ENCODE data around the gene RSU1.

The RSU1 gene

GRCh38 chr10:16649757-16650156 is 167.5 kb downstream of the RSU1 start:
- WGBS (ENCODE audit: insufficient coverage) = no CpG with 5 or more reads among the region's 2 CpGs
- Histone ChIP-seq H3K9me3 (ENCODE audit: control extremely low read depth in 1 of 5, control insufficient read depth in 4 of 5, insufficient read depth in 2 of 5, low read depth in 1 of 5, low read length in 4 of 5) (no peaks in the 10 kb centered on the region), H3K27me3 (replicated peaks in 2 of 5; ENCODE audit: control insufficient read depth in 4 of 5, insufficient read depth in 5 of 5, low read length in 4 of 5) (no peaks in the 10 kb centered on the region), H3K4me3 (ENCODE audit: control insufficient read depth in 1 of 7, extremely low read depth in 1 of 7, insufficient read depth in 4 of 7, low read depth in 2 of 7, low read length in 6 of 7) (no peak overlapping the region), H3K36me3 (ENCODE audit: control insufficient read depth in 4 of 4, insufficient read depth in 4 of 4, low read length in 3 of 4) (no peaks in the 10 kb centered on the region), H3K27ac (ENCODE audit: insufficient read depth in 1 of 2, low read depth in 1 of 2, low read length in 2 of 2, poor library complexity in 1 of 2, severe bottlenecking in 2 of 2) (no peak overlapping the region), H3K4me1 (ENCODE audit: control extremely low read depth in 1 of 4, control insufficient read depth in 4 of 4, insufficient read depth in 4 of 4, low read length in 3 of 4) (peaks cover 0 to 5% (median 3%) of the 10 kb centered on the region in 4 experiments)
- no peak for DNase-seq
- ChIA-PET CTCF (no interaction called here), POLR2A (no interaction called here)

GRCh38 chr10:16648366-16648765 is 168.9 kb downstream of the RSU1 start:
- Histone ChIP-seq H3K4me3 (ENCODE audit: control insufficient read depth in 1 of 7, extremely low read depth in 1 of 7, insufficient read depth in 4 of 7, low read depth in 2 of 7, low read length in 6 of 7) (no peak overlapping the region), H3K36me3 (ENCODE audit: control insufficient read depth in 4 of 4, insufficient read depth in 4 of 4, low read length in 3 of 4) (no peaks in the 10 kb centered on the region), H3K27me3 (replicated peaks in 2 of 5; ENCODE audit: control insufficient read depth in 4 of 5, insufficient read depth in 5 of 5, low read length in 4 of 5) (no peaks in the 10 kb centered on the region), H3K27ac (ENCODE audit: insufficient read depth in 1 of 2, low read depth in 1 of 2, low read length in 2 of 2, poor library complexity in 1 of 2, severe bottlenecking in 2 of 2) (no peak overlapping the region), H3K9me3 (ENCODE audit: control extremely low read depth in 1 of 5, control insufficient read depth in 4 of 5, insufficient read depth in 2 of 5, low read depth in 1 of 5, low read length in 4 of 5) (no peaks in the 10 kb centered on the region), H3K4me1 (ENCODE audit: control extremely low read depth in 1 of 4, control insufficient read depth in 4 of 4, insufficient read depth in 4 of 4, low read length in 3 of 4) (peaks cover 0 to 5% (median 3%) of the 10 kb centered on the region in 4 experiments)
- ChIA-PET CTCF (no interaction called here), POLR2A (interaction anchor here (0.6 kb wide), 1 partner anchor 44 kb away, joined by 3 read pairs; no protein-coding TSS in a partner anchor)
- no peak for DNase-seq
- no CpG with 5 or more reads among the region's 2 CpGs for WGBS (ENCODE audit: insufficient coverage)

DNA sequence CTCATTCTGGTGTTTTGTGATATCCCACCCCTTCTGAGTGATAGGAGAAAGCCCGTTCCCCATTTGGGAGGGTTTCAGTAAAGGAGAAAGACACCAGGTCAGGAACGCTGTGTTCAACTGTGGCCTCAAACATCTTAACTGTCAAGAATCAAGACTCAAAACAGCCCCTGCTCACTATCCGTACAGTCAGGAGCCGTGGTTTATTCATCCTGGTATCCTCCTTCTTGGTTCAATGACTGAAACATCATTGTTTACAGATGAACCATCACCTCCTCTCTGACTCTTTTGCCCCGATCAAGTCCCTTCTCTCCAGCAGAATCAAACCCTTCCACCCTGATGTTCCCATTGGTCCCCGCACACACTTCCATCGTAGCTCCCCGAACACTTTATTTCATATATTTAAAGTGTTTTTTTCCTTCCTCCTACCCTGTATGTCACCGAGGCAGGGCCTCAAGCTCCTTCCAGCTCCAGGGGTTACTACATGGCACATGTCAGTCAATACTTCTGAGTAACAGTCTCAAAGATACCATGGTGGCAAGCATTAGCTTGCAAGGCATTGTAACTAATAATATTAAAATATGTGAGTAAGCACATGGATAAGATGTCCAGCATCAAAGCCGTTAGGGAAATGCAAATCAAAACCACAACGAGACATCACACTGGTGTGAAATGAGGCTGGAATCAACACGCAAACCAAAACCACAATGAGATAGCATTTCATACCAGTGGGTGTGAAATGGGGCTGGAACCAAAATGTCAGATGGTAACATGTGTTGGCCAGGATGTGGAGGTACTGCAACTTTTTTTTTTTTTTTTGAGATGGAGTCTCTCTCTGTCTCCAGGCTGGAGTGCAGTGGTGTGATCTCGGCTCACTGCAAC is 170.8 kb downstream of the RSU1 start:
- H3K4me3 ChIP-seq (ENCODE audit: control insufficient read depth in 1 of 7, extremely low read depth in 1 of 7, insufficient read depth in 4 of 7, low read depth in 2 of 7, low read length in 6 of 7) = no peak overlapping the region
- peak; percentile 23 to 68 (median 63) for DNase-seq
- ChIA-PET CTCF (no interaction called here), POLR2A (no interaction called here)
- H3K9me3 ChIP-seq (ENCODE audit: control extremely low read depth in 1 of 5, control insufficient read depth in 4 of 5, insufficient read depth in 2 of 5, low read depth in 1 of 5, low read length in 4 of 5) = no peaks in the 10 kb centered on the region
- no peak overlapping the region for H3K27ac ChIP-seq (ENCODE audit: insufficient read depth in 1 of 2, low read depth in 1 of 2, low read length in 2 of 2, poor library complexity in 1 of 2, severe bottlenecking in 2 of 2)
- H3K36me3 ChIP-seq (ENCODE audit: control insufficient read depth in 4 of 4, insufficient read depth in 4 of 4, low read length in 3 of 4) = no peaks in the 10 kb centered on the region
- H3K4me1 ChIP-seq (ENCODE audit: control extremely low read depth in 1 of 4, control insufficient read depth in 4 of 4, insufficient read depth in 4 of 4, low read length in 3 of 4) = peaks cover 0 to 5% (median 3%) of the 10 kb centered on the region in 4 experiments
- no peaks in the 10 kb centered on the region for H3K27me3 ChIP-seq (replicated peaks in 2 of 5; ENCODE audit: control insufficient read depth in 4 of 5, insufficient read depth in 5 of 5, low read length in 4 of 5)
- 73% methylated on average over 10 of the region's 13 CpGs for WGBS (ENCODE audit: insufficient coverage)

DNA sequence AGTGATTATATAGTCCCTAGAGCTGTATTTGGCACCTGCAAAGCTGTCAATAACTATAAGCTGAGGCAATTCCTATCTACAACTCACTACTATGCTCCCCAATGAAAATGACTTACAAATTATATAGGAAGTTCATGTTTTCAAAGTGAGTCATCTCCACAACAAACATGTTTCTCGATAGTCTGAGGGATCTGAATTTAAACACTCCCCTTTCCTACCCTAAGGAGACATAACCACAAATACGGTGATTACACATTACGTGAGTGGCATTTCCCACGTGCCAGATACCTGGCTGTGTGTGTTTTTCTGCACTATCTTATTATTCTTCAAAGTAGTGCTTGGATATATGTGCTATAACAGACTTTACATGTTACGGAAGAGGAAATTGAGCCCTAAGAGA is 173.1 kb downstream of the RSU1 start:
- Histone ChIP-seq H3K27me3 (replicated peaks in 2 of 5; ENCODE audit: control insufficient read depth in 4 of 5, insufficient read depth in 5 of 5, low read length in 4 of 5) (no peaks in the 10 kb centered on the region), H3K27ac (ENCODE audit: insufficient read depth in 1 of 2, low read depth in 1 of 2, low read length in 2 of 2, poor library complexity in 1 of 2, severe bottlenecking in 2 of 2) (no peak overlapping the region), H3K4me1 (ENCODE audit: control extremely low read depth in 1 of 4, control insufficient read depth in 4 of 4, insufficient read depth in 4 of 4, low read length in 3 of 4) (peaks cover 0 to 5% (median 3%) of the 10 kb centered on the region in 4 experiments), H3K4me3 (ENCODE audit: control insufficient read depth in 1 of 7, extremely low read depth in 1 of 7, insufficient read depth in 4 of 7, low read depth in 2 of 7, low read length in 6 of 7) (no peak overlapping the region), H3K36me3 (ENCODE audit: control insufficient read depth in 4 of 4, insufficient read depth in 4 of 4, low read length in 3 of 4) (no peaks in the 10 kb centered on the region), H3K9me3 (ENCODE audit: control extremely low read depth in 1 of 5, control insufficient read depth in 4 of 5, insufficient read depth in 2 of 5, low read depth in 1 of 5, low read length in 4 of 5) (no peaks in the 10 kb centered on the region)
- WGBS (ENCODE audit: insufficient coverage) = 97% methylated on average over 3 of the region's 5 CpGs
- ChIA-PET POLR2A (no interaction called here), CTCF (no interaction called here)
- peak in 1 of 3 donors; percentile 1 for DNase-seq

GRCh38 chr10:16643502-16643901 is 173.7 kb downstream of the RSU1 start:
- POLR2A ChIA-PET = no interaction called here

DNA sequence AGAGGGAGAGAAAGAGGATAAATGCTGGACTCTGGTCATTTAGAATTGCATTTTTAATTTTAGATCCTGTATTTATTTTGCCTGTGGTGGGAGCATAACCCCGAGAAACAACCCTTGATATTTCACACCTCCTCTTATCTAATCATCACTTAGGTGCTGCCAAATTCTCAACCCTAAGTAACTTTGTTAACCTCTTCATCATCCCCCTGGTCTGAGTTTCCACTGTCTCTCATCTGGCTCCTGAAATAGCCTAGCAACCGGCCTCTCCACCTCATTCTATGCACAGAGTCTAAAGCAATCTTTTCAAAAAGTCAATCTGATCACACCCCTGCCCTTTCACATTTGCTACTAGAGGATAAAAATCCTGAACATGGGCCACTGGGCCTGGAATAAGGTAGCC is 177.1 kb downstream of the RSU1 start:
- Histone ChIP-seq H3K4me1 (ENCODE audit: control extremely low read depth in 1 of 4, control insufficient read depth in 4 of 4, insufficient read depth in 4 of 4, low read length in 3 of 4) (no peaks in the 10 kb centered on the region), H3K4me3 (ENCODE audit: control insufficient read depth in 1 of 7, extremely low read depth in 1 of 7, insufficient read depth in 4 of 7, low read depth in 2 of 7, low read length in 6 of 7) (no peak overlapping the region), H3K9me3 (ENCODE audit: control extremely low read depth in 1 of 5, control insufficient read depth in 4 of 5, insufficient read depth in 2 of 5, low read depth in 1 of 5, low read length in 4 of 5) (no peaks in the 10 kb centered on the region), H3K27me3 (replicated peaks in 2 of 5; ENCODE audit: control insufficient read depth in 4 of 5, insufficient read depth in 5 of 5, low read length in 4 of 5) (no peaks in the 10 kb centered on the region), H3K27ac (ENCODE audit: insufficient read depth in 1 of 2, low read depth in 1 of 2, low read length in 2 of 2, poor library complexity in 1 of 2, severe bottlenecking in 2 of 2) (no peak overlapping the region), H3K36me3 (ENCODE audit: control insufficient read depth in 4 of 4, insufficient read depth in 4 of 4, low read length in 3 of 4) (no peaks in the 10 kb centered on the region)
- 94% methylated on average over 2 of the region's 2 CpGs for WGBS (ENCODE audit: insufficient coverage)
- DNase-seq = no peak
- POLR2A ChIA-PET = no interaction called here
- CTCF ChIA-PET = no interaction called here

More at GRCh38 chr10:16643502-16643901, 173.7 kb downstream of the RSU1 start:
- H3K27ac ChIP-seq (ENCODE audit: insufficient read depth in 1 of 2, low read depth in 1 of 2, low read length in 2 of 2, poor library complexity in 1 of 2, severe bottlenecking in 2 of 2) = no peak overlapping the region
- H3K36me3 ChIP-seq (ENCODE audit: control insufficient read depth in 4 of 4, insufficient read depth in 4 of 4, low read length in 3 of 4) = no peaks in the 10 kb centered on the region
- no peak overlapping the region for H3K4me3 ChIP-seq (ENCODE audit: control insufficient read depth in 1 of 7, extremely low read depth in 1 of 7, insufficient read depth in 4 of 7, low read depth in 2 of 7, low read length in 6 of 7)
- H3K9me3 ChIP-seq (ENCODE audit: control extremely low read depth in 1 of 5, control insufficient read depth in 4 of 5, insufficient read depth in 2 of 5, low read depth in 1 of 5, low read length in 4 of 5) = no peaks in the 10 kb centered on the region
- no peak for DNase-seq
- 75% methylated on average over 1 of the region's 3 CpGs for WGBS (ENCODE audit: insufficient coverage)
- no peaks in the 10 kb centered on the region for H3K27me3 ChIP-seq (replicated peaks in 2 of 5; ENCODE audit: control insufficient read depth in 4 of 5, insufficient read depth in 5 of 5, low read length in 4 of 5)
- peaks cover 0 to 5% (median 3%) of the 10 kb centered on the region in 4 experiments for H3K4me1 ChIP-seq (ENCODE audit: control extremely low read depth in 1 of 4, control insufficient read depth in 4 of 4, insufficient read depth in 4 of 4, low read length in 3 of 4)
- CTCF ChIA-PET = no interaction called here

DNA sequence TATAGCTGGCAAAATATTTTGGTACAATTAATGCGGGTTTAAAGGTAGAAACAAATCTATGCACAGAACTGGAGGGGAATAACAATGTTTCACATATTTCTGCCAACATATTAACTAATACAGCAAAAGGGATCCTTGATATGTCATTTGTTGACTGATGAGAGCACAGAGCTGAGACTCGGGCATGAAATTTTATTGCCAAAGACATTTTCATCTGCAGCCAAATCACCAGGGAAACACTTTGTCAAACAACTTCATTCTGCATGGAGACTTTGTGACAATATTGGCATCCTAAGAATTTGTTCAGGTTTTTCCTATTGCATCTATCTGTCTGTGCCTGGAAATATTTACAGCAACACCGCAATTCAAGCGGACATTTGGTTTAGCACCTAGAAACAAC is 177.8 kb downstream of the RSU1 start:
- no peaks in the 10 kb centered on the region for H3K4me1 ChIP-seq (ENCODE audit: control extremely low read depth in 1 of 4, control insufficient read depth in 4 of 4, insufficient read depth in 4 of 4, low read length in 3 of 4)
- H3K9me3 ChIP-seq (ENCODE audit: control extremely low read depth in 1 of 5, control insufficient read depth in 4 of 5, insufficient read depth in 2 of 5, low read depth in 1 of 5, low read length in 4 of 5) = no peaks in the 10 kb centered on the region
- H3K4me3 ChIP-seq (ENCODE audit: control insufficient read depth in 1 of 7, extremely low read depth in 1 of 7, insufficient read depth in 4 of 7, low read depth in 2 of 7, low read length in 6 of 7) = no peak overlapping the region
- POLR2A ChIA-PET = interaction anchor here (0.5 kb wide), 1 partner anchor 1221 kb away, joined by 5 read pairs; no protein-coding TSS in a partner anchor
- DNase-seq = no peak
- CTCF ChIA-PET = no interaction called here
- no peak overlapping the region for H3K27ac ChIP-seq (ENCODE audit: insufficient read depth in 1 of 2, low read depth in 1 of 2, low read length in 2 of 2, poor library complexity in 1 of 2, severe bottlenecking in 2 of 2)
- no peaks in the 10 kb centered on the region for H3K36me3 ChIP-seq (ENCODE audit: control insufficient read depth in 4 of 4, insufficient read depth in 4 of 4, low read length in 3 of 4)
- WGBS (ENCODE audit: insufficient coverage) = 100% methylated on average over 2 of the region's 4 CpGs
- H3K27me3 ChIP-seq (replicated peaks in 2 of 5; ENCODE audit: control insufficient read depth in 4 of 5, insufficient read depth in 5 of 5, low read length in 4 of 5) = no peaks in the 10 kb centered on the region

All from common myeloid progenitor, CD34-positive (primary cell).